Calu3 (cell line): ENCODE data around the gene CSNK1A1. TPM values are rescaled to one million over a fixed set of nuclear protein-coding genes. Genes with fewer than 3 reads are reported as not detected.
A peak's percentile ranks its signal among the peaks of the same experiment; 100 is the strongest.

Experiments used
- BruUV-seq: library from RNA; stranded (reverse); fragments of 400-500 nt; replicated peaks from 2 replicates; lab custom pipeline; 2021; lab: Mats Ljungman, UMichigan
- CTCF ChIA-PET: fragments of 300-600 bp; sonication (Branson Sonifier 250); formaldehyde crosslinking; loops from one replicate; lab custom pipeline; 2022; ENCODE audit warnings: antibody characterized with exemption; lab: Charles Lee
- DNase-seq: peaks from one replicate; pipeline ENCODE4 v3.0.0; 2022
- H3K27ac Mint-ChIP-seq: one replicate; pipeline ENCODE4 v1.8.0; 2022; ENCODE audit warnings: mixed read lengths; ENCODE audit not compliant: unreplicated experiment
- H3K27me3 Mint-ChIP-seq: one replicate; pipeline ENCODE4 v1.8.0; 2022; ENCODE audit warnings: mixed read lengths; ENCODE audit not compliant: unreplicated experiment
- H3K36me3 Mint-ChIP-seq: one replicate; pipeline ENCODE4 v1.8.0; 2022; ENCODE audit warnings: mild to moderate bottlenecking, moderate library complexity, mixed read lengths; ENCODE audit not compliant: insufficient read depth, unreplicated experiment
- H3K4me1 Mint-ChIP-seq: one replicate; pipeline ENCODE4 v1.8.0; 2022; ENCODE audit warnings: mild to moderate bottlenecking, low read depth, mixed read lengths; ENCODE audit not compliant: unreplicated experiment
- H3K4me3 Mint-ChIP-seq: one replicate; pipeline ENCODE4 v1.8.0; 2022; ENCODE audit warnings: mild to moderate bottlenecking, low read depth, moderate library complexity, mixed read lengths; ENCODE audit not compliant: unreplicated experiment
- H3K9me3 Mint-ChIP-seq: one replicate; pipeline ENCODE4 v1.8.0; 2022; ENCODE audit warnings: low read depth, mixed read lengths; ENCODE audit not compliant: unreplicated experiment
- intact Hi-C: fragments of 100-400 bp; cut with micrococcal nuclease; formaldehyde crosslinking; loops from one replicate; pipeline ENCODE4 v1.10.0; 2022; ENCODE audit not compliant: unreplicated experiment
- total RNA-seq: library from RNA; stranded (reverse); gene quantifications from 2 replicates; pipeline ENCODE4 v1.2.3, GENCODE V29; 2022
- TF ChIP-seq, protein P1 (sequence below): fragments of 200-600 bp; IDR thresholded peaks from one replicate; pipeline ENCODE4 v1.8.0; 2022; ENCODE audit warnings: antibody characterized with exemption; ENCODE audit not compliant: unreplicated experiment

CSNK1A1 gene
- total RNA-seq, 1 experiment from 2014 or later = 377 TPM

- Mint-ChIP-seq H3K9me3 (no peaks in the 10 kb centered on the region), H3K4me1 (peaks cover 9% of the 10 kb centered on the region), H3K27ac (no peak overlapping the region), H3K4me3 (no peak overlapping the region), H3K27me3 (no peaks in the 10 kb centered on the region), H3K36me3 (peaks cover 83% of the 10 kb centered on the region)
- no TSS peak for BruUV-seq
- TF ChIP-seq, protein P1, sequence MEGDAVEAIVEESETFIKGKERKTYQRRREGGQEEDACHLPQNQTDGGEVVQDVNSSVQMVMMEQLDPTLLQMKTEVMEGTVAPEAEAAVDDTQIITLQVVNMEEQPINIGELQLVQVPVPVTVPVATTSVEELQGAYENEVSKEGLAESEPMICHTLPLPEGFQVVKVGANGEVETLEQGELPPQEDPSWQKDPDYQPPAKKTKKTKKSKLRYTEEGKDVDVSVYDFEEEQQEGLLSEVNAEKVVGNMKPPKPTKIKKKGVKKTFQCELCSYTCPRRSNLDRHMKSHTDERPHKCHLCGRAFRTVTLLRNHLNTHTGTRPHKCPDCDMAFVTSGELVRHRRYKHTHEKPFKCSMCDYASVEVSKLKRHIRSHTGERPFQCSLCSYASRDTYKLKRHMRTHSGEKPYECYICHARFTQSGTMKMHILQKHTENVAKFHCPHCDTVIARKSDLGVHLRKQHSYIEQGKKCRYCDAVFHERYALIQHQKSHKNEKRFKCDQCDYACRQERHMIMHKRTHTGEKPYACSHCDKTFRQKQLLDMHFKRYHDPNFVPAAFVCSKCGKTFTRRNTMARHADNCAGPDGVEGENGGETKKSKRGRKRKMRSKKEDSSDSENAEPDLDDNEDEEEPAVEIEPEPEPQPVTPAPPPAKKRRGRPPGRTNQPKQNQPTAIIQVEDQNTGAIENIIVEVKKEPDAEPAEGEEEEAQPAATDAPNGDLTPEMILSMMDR = no peak
- CTCF ChIA-PET = no interaction called here
- DNase-seq = no peak
- intact Hi-C loops = no loop called here
Observed at GRCh38 chr5:149500922-149501582, 50.2 kb downstream of the CSNK1A1 start.

DNA sequence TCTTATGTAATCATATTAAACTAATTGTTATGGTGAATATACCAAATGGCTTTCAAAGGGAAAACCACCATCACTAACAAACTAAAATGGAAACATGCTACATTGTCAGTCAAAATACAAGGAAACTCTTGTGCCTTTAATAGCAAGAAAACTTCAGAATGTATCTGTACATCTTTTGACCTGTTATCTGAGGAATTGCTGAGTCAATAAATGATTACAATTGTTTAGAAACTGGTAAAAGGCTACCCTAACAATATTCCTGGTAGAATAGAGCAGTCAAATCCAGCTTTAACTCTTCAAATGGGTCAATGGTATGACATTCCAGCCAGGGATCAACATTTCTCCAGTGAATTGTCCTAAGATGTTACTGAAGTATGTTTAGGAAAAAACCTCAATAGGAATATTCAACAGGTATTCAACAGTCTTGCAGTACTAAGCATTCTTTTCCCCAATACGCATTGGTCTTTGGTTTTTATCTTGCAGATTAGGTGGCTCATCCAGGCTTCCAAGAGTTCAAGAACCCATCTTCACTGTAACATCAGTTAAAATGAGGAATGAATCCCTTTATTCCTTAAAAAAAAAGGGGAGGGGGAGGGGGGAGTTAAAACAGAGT is 52.4 kb downstream of the CSNK1A1 start:
- no peak overlapping the region for H3K27ac Mint-ChIP-seq
- H3K4me3 Mint-ChIP-seq = no peak overlapping the region
- H3K27me3 Mint-ChIP-seq = no peaks in the 10 kb centered on the region
- no TSS peak for BruUV-seq
- DNase-seq = no peak
- CTCF ChIA-PET = no interaction called here
- TF ChIP-seq, protein P1 = no peak
- H3K4me1 Mint-ChIP-seq = peaks cover 18% of the 10 kb centered on the region
- intact Hi-C loops = no loop called here
- no peaks in the 10 kb centered on the region for H3K9me3 Mint-ChIP-seq
- peaks cover 81% of the 10 kb centered on the region for H3K36me3 Mint-ChIP-seq

- intact Hi-C loops = no loop called here
- H3K27ac Mint-ChIP-seq = peak overlapping the region; percentile 48
- peaks cover 81% of the 10 kb centered on the region for H3K36me3 Mint-ChIP-seq
- H3K4me1 Mint-ChIP-seq = peaks cover 26% of the 10 kb centered on the region
- H3K9me3 Mint-ChIP-seq = no peaks in the 10 kb centered on the region
- no TSS peak for BruUV-seq
- H3K27me3 Mint-ChIP-seq = no peaks in the 10 kb centered on the region
- TF ChIP-seq, protein P1 = no peak
- no peak overlapping the region for H3K4me3 Mint-ChIP-seq
- CTCF ChIA-PET = interaction anchor here (0.6 to 1.0 kb wide), 2 partner anchors 11 to 26 kb away, joined by 3 read pairs; no protein-coding TSS in a partner anchor
- DNase-seq = no peak
Observed at GRCh38 chr5:149497357-149497756, 53.9 kb downstream of the CSNK1A1 start.

DNA sequence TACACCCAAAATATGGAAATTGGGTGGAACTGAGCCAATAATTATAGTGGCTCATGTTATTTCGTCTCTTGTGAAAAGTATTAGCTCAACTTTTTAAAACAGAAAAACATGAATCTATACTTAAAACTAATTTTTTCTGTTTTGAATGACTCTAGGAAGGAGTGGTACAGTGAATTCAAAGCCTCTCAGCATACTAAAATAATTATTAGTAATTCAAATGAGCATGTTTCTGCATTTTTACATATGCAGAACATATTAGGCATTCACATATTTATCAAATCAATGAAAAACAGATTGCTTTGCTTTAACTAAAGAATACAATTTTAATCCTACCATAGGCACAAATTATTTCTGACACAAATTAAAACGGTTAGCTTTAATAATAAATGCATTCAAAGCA is 54.3 kb downstream of the CSNK1A1 start:
- TF ChIP-seq, protein P1 = no peak
- Mint-ChIP-seq H3K27ac (no peak overlapping the region), H3K9me3 (no peaks in the 10 kb centered on the region), H3K4me1 (peaks cover 26% of the 10 kb centered on the region), H3K27me3 (no peaks in the 10 kb centered on the region), H3K4me3 (no peak overlapping the region), H3K36me3 (peaks cover 82% of the 10 kb centered on the region)
- CTCF ChIA-PET = interaction anchor here (1.0 kb wide), 1 partner anchor 11 kb away, joined by 3 read pairs; no protein-coding TSS in a partner anchor
- no TSS peak for BruUV-seq
- DNase-seq = no peak
- intact Hi-C loops = no loop called here
